ENCODE results near the gene CFAP221.

CFAP221 gene

GRCh38 chr2:119579424-119580295 is 35.4 kb downstream of the CFAP221 start:
- Histone ChIP-seq H3K9me3 (ENCODE audit: severe bottlenecking) (no peaks in the 10 kb centered on the region), H3K36me3 (no peaks in the 10 kb centered on the region), H3K4me3 (ENCODE audit: low read depth, low read length) (no peak overlapping the region), H3K27me3 (ENCODE audit: insufficient read depth, low read depth, severe bottlenecking) (no peaks in the 10 kb centered on the region), H3K27ac (no peak overlapping the region)
- no peak for DNase-seq
- no peak for TF ChIP-seq CTCF (IDR thresholded peaks at IDR 0.05; ENCODE audit: low read depth, low read length)

GRCh38 chr2:119580550-119581072 is 36.4 kb downstream of the CFAP221 start:
- H3K4me3 ChIP-seq (ENCODE audit: low read depth, low read length): no peak overlapping the region
- no peak for TF ChIP-seq CTCF (IDR thresholded peaks at IDR 0.05; ENCODE audit: low read depth, low read length)
- no peak overlapping the region; the same call in 1 of the 2 replicates for H3K27ac ChIP-seq
- H3K36me3 ChIP-seq: no peaks in the 10 kb centered on the region
- no peaks in the 10 kb centered on the region for H3K27me3 ChIP-seq (ENCODE audit: insufficient read depth, low read depth, severe bottlenecking)
- DNase-seq: no peak
- H3K9me3 ChIP-seq (ENCODE audit: severe bottlenecking): no peaks in the 10 kb centered on the region

- Histone ChIP-seq H3K4me3 (ENCODE audit: low read depth, low read length) (no peak overlapping the region), H3K27ac (no peak overlapping the region), H3K9me3 (ENCODE audit: severe bottlenecking) (no peaks in the 10 kb centered on the region), H3K27me3 (ENCODE audit: insufficient read depth, low read depth, severe bottlenecking) (no peaks in the 10 kb centered on the region), H3K36me3 (no peaks in the 10 kb centered on the region)
- TF ChIP-seq CTCF (IDR thresholded peaks at IDR 0.05; ENCODE audit: low read depth, low read length): no peak
- no peak for DNase-seq
Observed at GRCh38 chr2:119583291-119583690, 39.0 kb downstream of the CFAP221 start.

GRCh38 chr2:119584469-119584868 is 40.2 kb downstream of the CFAP221 start:
- Histone ChIP-seq H3K4me3 (ENCODE audit: low read depth, low read length) (no peak overlapping the region), H3K9me3 (ENCODE audit: severe bottlenecking) (no peaks in the 10 kb centered on the region), H3K36me3 (no peaks in the 10 kb centered on the region), H3K27ac (no peak overlapping the region), H3K27me3 (ENCODE audit: insufficient read depth, low read depth, severe bottlenecking) (no peaks in the 10 kb centered on the region)
- TF ChIP-seq CTCF (IDR thresholded peaks at IDR 0.05; ENCODE audit: low read depth, low read length): no peak
- no peak for DNase-seq

- no peak overlapping the region for H3K4me3 ChIP-seq (ENCODE audit: low read depth, low read length)
- H3K27ac ChIP-seq: no peak overlapping the region
- H3K9me3 ChIP-seq (ENCODE audit: severe bottlenecking): no peaks in the 10 kb centered on the region
- H3K27me3 ChIP-seq (ENCODE audit: insufficient read depth, low read depth, severe bottlenecking): no peaks in the 10 kb centered on the region
- TF ChIP-seq CTCF (IDR thresholded peaks at IDR 0.05; ENCODE audit: low read depth, low read length): no peak
- no peaks in the 10 kb centered on the region for H3K36me3 ChIP-seq
- DNase-seq: no peak
Observed at GRCh38 chr2:119586085-119586484, 41.8 kb downstream of the CFAP221 start.

Data from WERI-Rb-1 (cell line).